ENCODE results near the gene INSM2.

GRCh38 chr14:35576856-35577255 lies 42.9 kb downstream of the INSM2 start:
- TF ChIP-seq CTCF (IDR thresholded peaks at IDR 0.05) (no peak), REST (IDR thresholded peaks at IDR 0.05; ENCODE audit: insufficient read depth in 1 of 2, low read depth in 2 of 2, low read length in 1 of 2) (no peak), POLR2AphosphoS5 (IDR thresholded peaks at IDR 0.05; ENCODE audit: low read depth, low read length) (no peak), SIN3A (IDR thresholded peaks at IDR 0.05; ENCODE audit: borderline replicate concordance, insufficient read depth, low read depth, low read length) (no peak), TCF7L2 (IDR thresholded peaks at IDR 0.05; ENCODE audit: low read depth, low read length) (no peak)
